PC-9 (cell line): ENCODE data around the gene BOK. TPM values are rescaled to one million over a fixed set of nuclear protein-coding genes. Genes with fewer than 3 reads are reported as not detected.

Experiments used
- BruUV-seq: library from RNA; stranded (reverse); fragments of 400-500 nt; replicated peaks from 2 replicates; lab custom pipeline; 2021; lab: Mats Ljungman, UMichigan
- CTCF ChIA-PET: fragments of 300-600 bp; sonication (Branson Sonifier 250); formaldehyde crosslinking; loops from one replicate; lab custom pipeline; 2022; ENCODE audit warnings: antibody characterized with exemption; lab: Charles Lee
- POLR2A ChIA-PET: fragments of 300-600 bp; sonication (Branson Sonifier 250); formaldehyde crosslinking; loops from one replicate; lab custom pipeline; 2022; ENCODE audit warnings: antibody characterized with exemption; ENCODE audit not compliant: unreplicated experiment; lab: Charles Lee
- DNase-seq, 2 experiments: peaks; one replicate each; pipeline versions ENCODE4 v3.0.0 to v3.0.0-alpha.2; 2015 to 2022; ENCODE audit warnings: mixed read lengths in 1 of 2
- H2AFZ ChIP-seq: fragments of 200-600 bp; sonication (generic); 2 replicates; pipeline ENCODE4 v1.8.1; 2017; ENCODE audit warnings: antibody characterized with exemption
- H3F3A ChIP-seq: fragments of 200-600 bp; sonication (generic); 2 replicates; pipeline ENCODE4 v1.8.1; 2017; ENCODE audit warnings: antibody characterized with exemption, mild to moderate bottlenecking, low read depth; ENCODE audit not compliant: insufficient read depth
- H3K27ac ChIP-seq: fragments of 200-600 bp; sonication (generic); 2 replicates; pipeline ENCODE4 v1.6.1; 2016; ENCODE audit warnings: mixed run types
- H3K27me3 ChIP-seq: fragments of 200-600 bp; sonication (generic); 2 replicates; pipeline ENCODE4 v1.6.1; 2016; ENCODE audit warnings: low read depth, mixed run types; ENCODE audit not compliant: insufficient read depth
- H3K36me3 ChIP-seq: fragments of 200-600 bp; sonication (generic); 2 replicates; pipeline ENCODE4 v1.6.1; 2016; ENCODE audit warnings: low read depth, mixed run types
- H3K4me1 ChIP-seq: fragments of 200-600 bp; sonication (generic); replicated peaks from 2 replicates; pipeline ENCODE4 v1.6.1; 2016; ENCODE audit warnings: mixed run types; ENCODE audit not compliant: insufficient read depth
- H3K4me2 ChIP-seq: fragments of 200-600 bp; sonication (generic); 2 replicates; pipeline ENCODE4 v1.6.1; 2017; ENCODE audit warnings: mixed run types
- H3K4me3 ChIP-seq: fragments of 200-600 bp; sonication (generic); 2 replicates; pipeline ENCODE4 v1.6.1; 2016; ENCODE audit warnings: mixed run types
- H3K79me2 ChIP-seq: fragments of 200-600 bp; sonication (generic); 2 replicates; pipeline ENCODE4 v1.6.1; 2017; ENCODE audit warnings: low read depth, mixed run types
- H3K9me2 ChIP-seq: fragments of 200-600 bp; sonication (generic); 2 replicates; pipeline ENCODE4 v1.8.1; 2017; ENCODE audit warnings: mild to moderate bottlenecking; ENCODE audit not compliant: insufficient read depth
- H3K9me3 ChIP-seq: fragments of 200-600 bp; sonication (generic); 2 replicates; pipeline ENCODE4 v1.8.1; 2016; ENCODE audit warnings: low read depth; ENCODE audit not compliant: insufficient read depth
- H4K20me1 ChIP-seq: fragments of 200-600 bp; sonication (generic); 2 replicates; pipeline ENCODE4 v1.8.1; 2017; ENCODE audit not compliant: insufficient read depth
- CTCF ChIP-seq: fragments of 200-600 bp; sonication (generic); conservative IDR thresholded peaks from 2 replicates; pipeline ENCODE4 v1.6.1; 2017; ENCODE audit warnings: mixed run types, antibody characterized with exemption, mild to moderate bottlenecking, moderate library complexity
- EZH2 ChIP-seq: fragments of 200-600 bp; sonication (generic); IDR thresholded peaks from 2 replicates; pipeline ENCODE4 v1.8.0; 2017; ENCODE audit warnings: antibody characterized with exemption, low read depth
- intact Hi-C: fragments of 100-400 bp; cut with micrococcal nuclease; formaldehyde crosslinking; loops from one replicate; pipeline ENCODE4 v1.10.0; 2022; ENCODE audit not compliant: unreplicated experiment
- total RNA-seq: library from RNA; stranded (reverse); gene quantifications from 2 replicates; pipeline ENCODE4 v1.2.3, GENCODE V29; 2021

BOK gene
- total RNA-seq, 1 experiment from 2014 or later = 72.8 TPM

- DNase-seq = no peak
- Histone ChIP-seq H3K4me1 (no peaks in the 10 kb centered on the region), H3K27ac (no peak overlapping the region), H3K9me3 (no peaks in the 10 kb centered on the region), H4K20me1 (no peaks in the 10 kb centered on the region), H3K9me2 (no peaks in the 10 kb centered on the region), H3K79me2 (no peaks in the 10 kb centered on the region), H3F3A (no peaks in the 10 kb centered on the region; the same call in 1 of the 2 replicates), H3K36me3 (no peaks in the 10 kb centered on the region), H3K4me2 (no peak overlapping the region), H2AFZ (no peak overlapping the region), H3K4me3 (no peak overlapping the region), H3K27me3 (no peaks in the 10 kb centered on the region)
- ChIA-PET CTCF (no interaction called here), POLR2A (no interaction called here)
- intact Hi-C loops = no loop called here
- TF ChIP-seq EZH2 (no peak), CTCF (no peak)
- BruUV-seq = TSS peak; percentile 9
Measured at GRCh38 chr2:241576293-241576654, 17.7 kb downstream of the BOK start.

- CTCF ChIA-PET = no interaction called here
- no peaks in the 10 kb centered on the region; the same call in 1 of the 2 replicates for H3F3A ChIP-seq
- no peak overlapping the region for H3K27ac ChIP-seq
- no peaks in the 10 kb centered on the region; the same call in 1 of the 2 replicates for H3K9me3 ChIP-seq
- H3K36me3 ChIP-seq = peaks cover 1% of the 10 kb centered on the region; the same call in 1 of the 2 replicates
- POLR2A ChIA-PET = no interaction called here
- H3K4me1 ChIP-seq = no peaks in the 10 kb centered on the region
- no peaks in the 10 kb centered on the region for H4K20me1 ChIP-seq
- H3K9me2 ChIP-seq = no peaks in the 10 kb centered on the region
- TF ChIP-seq EZH2 (no peak), CTCF (no peak)
- intact Hi-C loops = no loop called here
- BruUV-seq = no TSS peak
- no peaks in the 10 kb centered on the region for H3K27me3 ChIP-seq
- H2AFZ ChIP-seq = no peak overlapping the region
- H3K79me2 ChIP-seq = no peaks in the 10 kb centered on the region
- H3K4me3 ChIP-seq = no peak overlapping the region
- no peak overlapping the region for H3K4me2 ChIP-seq
- no peak for DNase-seq
Measured at GRCh38 chr2:241577413-241578122, 19.0 kb downstream of the BOK start.

- no peak overlapping the region for H2AFZ ChIP-seq
- no peaks in the 10 kb centered on the region for H3K27me3 ChIP-seq
- H3K4me1 ChIP-seq = peaks cover 4% of the 10 kb centered on the region
- H3K27ac ChIP-seq = no peak overlapping the region
- no peak for TF ChIP-seq EZH2
- TF ChIP-seq CTCF = no peak
- POLR2A ChIA-PET = interaction anchor here (0.7 kb wide), 1 partner anchor 138 kb away, joined by 6 read pairs; no protein-coding TSS in a partner anchor
- H3K9me3 ChIP-seq = no peaks in the 10 kb centered on the region; the same call in 1 of the 2 replicates
- H3F3A ChIP-seq = peaks cover 4% of the 10 kb centered on the region; the same call in 1 of the 2 replicates
- no TSS peak for BruUV-seq
- no peak overlapping the region for H3K4me2 ChIP-seq
- no peak overlapping the region for H3K4me3 ChIP-seq
- H3K36me3 ChIP-seq = peaks cover 18% of the 10 kb centered on the region
- intact Hi-C loops = no loop called here
- no peaks in the 10 kb centered on the region for H4K20me1 ChIP-seq
- CTCF ChIA-PET = no interaction called here
- no peaks in the 10 kb centered on the region for H3K79me2 ChIP-seq
- no peaks in the 10 kb centered on the region for H3K9me2 ChIP-seq
- DNase-seq = no peak
Measured at GRCh38 chr2:241579281-241579680, 20.7 kb downstream of the BOK start.
